ENCODE results near the gene FLRT1.

The FLRT1 gene

GRCh38 chr11:64080390-64080789 lies 44.7 kb downstream of the FLRT1 start:
- no peak for DNase-seq (ENCODE audit: low read depth)
- TF ChIP-seq CTCF (conservative IDR thresholded peaks at IDR 0.05; ENCODE audit: low read depth, low read length): no peak
- H3K4me3 ChIP-seq (ENCODE audit: low read length): no peak overlapping the region

GRCh38 chr11:64081745-64082442 lies 46.2 kb downstream of the FLRT1 start:
- DNase-seq (ENCODE audit: low read depth): no peak
- H3K4me3 ChIP-seq (ENCODE audit: low read length): no peak overlapping the region
- no peak for TF ChIP-seq CTCF (conservative IDR thresholded peaks at IDR 0.05; ENCODE audit: low read depth, low read length)

GRCh38 chr11:64083398-64084080 lies 47.8 kb downstream of the FLRT1 start:
- no peak overlapping the region for H3K4me3 ChIP-seq (ENCODE audit: low read length)
- no peak for TF ChIP-seq CTCF (conservative IDR thresholded peaks at IDR 0.05; ENCODE audit: low read depth, low read length)
- no peak for DNase-seq (ENCODE audit: low read depth)

- no peak overlapping the region for H3K4me3 ChIP-seq (ENCODE audit: low read length)
- TF ChIP-seq CTCF (conservative IDR thresholded peaks at IDR 0.05; ENCODE audit: low read depth, low read length): no peak
- no peak for DNase-seq (ENCODE audit: low read depth)
Observed at GRCh38 chr11:64084146-64084950, 48.6 kb downstream of the FLRT1 start.

GRCh38 chr11:64084951-64085710 lies 49.4 kb downstream of the FLRT1 start:
- TF ChIP-seq CTCF (conservative IDR thresholded peaks at IDR 0.05; ENCODE audit: low read depth, low read length): no peak
- DNase-seq (ENCODE audit: low read depth): no peak
- no peak overlapping the region for H3K4me3 ChIP-seq (ENCODE audit: low read length)

Measured in retinal pigment epithelial cell (primary cell).